Activated naive CD4-positive, alpha-beta T cell treated with Interleukin-2 at 50 U/mL for 16 hours (primary cell): ENCODE measurements around the gene TBC1D3G.
"Not testable (repeated sequence)": the region's sequence is repeated elsewhere in the genome, so short reads cannot be mapped to it uniquely, and the experiment has no call there.

Experiments
- DNase-seq: peaks from one replicate; pipeline ENCODE4 v3.0.0-alpha.2; 2020

TBC1D3G gene

DNA sequence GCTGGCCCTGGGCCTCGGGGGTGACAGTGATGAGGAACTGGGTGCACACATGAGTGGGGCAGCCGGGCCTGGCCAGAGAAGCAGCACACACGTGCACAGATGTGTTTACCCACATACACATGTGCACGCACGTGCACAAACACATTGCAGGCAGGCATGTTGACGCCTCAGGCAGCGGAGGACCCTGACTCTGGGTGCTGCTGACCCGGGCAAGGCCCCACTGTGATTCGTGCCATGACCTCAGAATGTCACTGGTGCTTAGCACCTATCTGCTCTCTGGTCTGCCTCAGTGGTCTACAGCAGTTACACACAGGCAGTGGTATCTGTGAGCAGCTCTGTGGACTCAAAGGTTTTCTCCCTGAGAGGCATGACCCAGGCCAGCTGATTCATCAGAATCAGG is at the start of gene TBC1D3G:
TBC1D3G (plus strand) TSS at position 301 of the 400 bp plus-strand sequence. CDS start 1,528 bp downstream, outside the sequence.
- not testable (repeated sequence) for DNase-seq

GRCh38 chr17:36283256-36283655 is 40.4 kb upstream of the TBC1D3G start:
- not testable (repeated sequence) for DNase-seq

- DNase-seq = not testable (repeated sequence)
Observed at GRCh38 chr17:36284219-36284618, 39.5 kb upstream of the TBC1D3G start.

GRCh38 chr17:36289965-36290612 is 33.6 kb upstream of the TBC1D3G start:
- not testable (repeated sequence) for DNase-seq

- not testable (repeated sequence) for DNase-seq
Observed at GRCh38 chr17:36295161-36295560, 28.5 kb upstream of the TBC1D3G start.

DNA sequence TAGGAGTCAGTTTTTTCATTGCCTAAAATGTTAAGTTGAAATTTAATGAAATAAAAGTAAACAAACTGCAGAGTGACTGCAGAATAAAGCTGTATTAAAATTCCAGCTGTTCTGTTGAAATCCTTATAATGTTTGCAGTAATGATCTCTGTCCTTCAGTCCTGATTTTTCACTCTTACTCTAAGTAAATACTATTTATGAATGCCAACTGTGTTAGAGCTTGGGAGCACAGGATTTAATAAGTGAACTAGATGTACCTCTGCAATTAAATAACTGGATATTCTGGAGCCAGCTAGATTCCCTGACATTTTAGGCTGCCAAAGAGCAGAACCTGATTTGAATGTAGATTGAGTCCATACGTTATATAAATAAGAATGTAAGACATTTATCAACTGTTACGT is 7.9 kb upstream of the TBC1D3G start:
- not testable (repeated sequence) for DNase-seq

GRCh38 chr17:36362496-36362895 is 38.8 kb downstream of the TBC1D3G start:
- DNase-seq = not testable (repeated sequence)

GRCh38 chr17:36375938-36376337 is 52.3 kb downstream of the TBC1D3G start:
- DNase-seq = not testable (repeated sequence)
